22Rv1 (cell line): ENCODE results near the gene CCDC201.
"Not testable (repeated sequence)": the region's sequence is repeated elsewhere in the genome, so short reads cannot be mapped to it uniquely, and the experiment has no call there.

Experiments used
- CTCF ChIP-seq: fragments of 450-650 bp; IDR thresholded peaks from 2 replicates; pipeline ENCODE4 v1.5.1; 2017; ENCODE audit warnings: mild to moderate bottlenecking
- ZFX ChIP-seq: fragments of 450-650 bp; IDR thresholded peaks from 2 replicates; pipeline ENCODE4 v1.6.1; 2017; ENCODE audit warnings: antibody characterized with exemption, borderline replicate concordance

- not testable (repeated sequence) for TF ChIP-seq CTCF, ZFX
Measured at GRCh38 chr7:45817913-45818312, 55.0 kb downstream of the CCDC201 start.
